Psoas muscle (tissue), 8 donors: ENCODE data around the gene PBX2. TPM values are rescaled to one million over a fixed set of nuclear protein-coding genes. Genes with fewer than 3 reads are reported as not detected.

Experiments
- ATAC-seq, 4 donors: fragments of 200-7000 bp; cut with Tn5 transposase; one replicate each; pipeline ENCODE4 v1.9.1; 2020; ENCODE audit warnings: moderate library complexity in 3 of 4, mild to moderate bottlenecking in 2 of 4
- DNase-seq, 2 donors: peaks; one replicate each; pipeline ENCODE4 v3.0.0-alpha.2; 2020
- H3K27ac ChIP-seq: fragments of 200-600 bp; one replicate; pipeline ENCODE4 v1.8.0; 2022
- H3K27me3 ChIP-seq, 3 donors: fragments of 200-600 bp in 1 of 3; one replicate each; pipeline versions ENCODE4 v1.6.1 to v1.8.0; 2013 to 2022; ENCODE audit warnings: low read length in 2 of 3, mild to moderate bottlenecking in 2 of 3, moderate library complexity in 1 of 3; ENCODE audit not compliant: insufficient read depth in 3 of 3
- H3K36me3 ChIP-seq, 2 donors: fragments of 200-600 bp in 1 of 2; one replicate each; pipeline versions ENCODE4 v1.6.1 to v1.8.0; 2013 to 2022; ENCODE audit warnings: low read depth in 1 of 2, mild to moderate bottlenecking in 1 of 2, moderate library complexity in 1 of 2; ENCODE audit not compliant: insufficient read depth in 1 of 2
- H3K4me1 ChIP-seq: fragments of 200-600 bp; one replicate; pipeline ENCODE4 v1.8.0; 2022
- H3K4me3 ChIP-seq: fragments of 200-600 bp; one replicate; pipeline ENCODE4 v1.8.0; 2022; ENCODE audit warnings: mild to moderate bottlenecking
- H3K9me3 ChIP-seq: fragments of 200-600 bp; one replicate; pipeline ENCODE4 v1.8.0; 2022
- WGBS, 3 donors: extraction: QIAGEN DNeasy Blood & Tissue Kit; methylation state at CpG; one replicate each; pipeline versions ENCODE4 v1.1.6 to v1.1.7; 2013; 5-methylcytosine and 5-hydroxymethylcytosine counted together
- intact Hi-C, 2 donors: fragments of 100-400 bp; cut with DNase I; formaldehyde crosslinking; loops; one replicate each; pipeline versions ENCODE4 v1.11.0 to v1.14.2; 2022
- polyA plus RNA-seq, 3 donors: library from polyadenylated mRNA; stranded (reverse); fragments of 200-250 nt; gene quantifications; one replicate each; pipeline ENCODE4 v1.2.3, GENCODE V29; 2013
- total RNA-seq, 4 donors: library from RNA; stranded (reverse); fragmentation: NEBNext Ultra II Directional in 2 of 4; extraction: Animal tissue kit (Norgen Biotek cat#: 25700) in 2 of 4; gene quantifications; one replicate each; pipeline versions ENCODE4 v1.2.1 to v1.2.4, GENCODE V29; 2021 to 2023
- TF ChIP-seq, protein P1 (sequence below): fragments of 200-600 bp; IDR thresholded peaks from one replicate; pipeline ENCODE4 v1.8.0; 2022; ENCODE audit warnings: antibody characterized with exemption
- donor health status: healthy with polysubstance abuse.
- donor health status: DM: no; HTN: no; CAD: no; lungs with moderate emphysema.
- donor health status: Bipolar disorder and iron deficiency.
- donor health status: healthy.
- donor health status: DM: yes; HTN: yes; CAD: no.
- donor health status: DM: no; HTN: no; CAD: no.
- donor health status: DM: no; HTN: no; CAD: no.
- donor health status: DM: yes; HTN: yes; CAD: no.

PBX2 gene
- total and polyA plus RNA-seq, 7 donors: 20.4 to 46.7 (median 36.1) TPM

DNA sequence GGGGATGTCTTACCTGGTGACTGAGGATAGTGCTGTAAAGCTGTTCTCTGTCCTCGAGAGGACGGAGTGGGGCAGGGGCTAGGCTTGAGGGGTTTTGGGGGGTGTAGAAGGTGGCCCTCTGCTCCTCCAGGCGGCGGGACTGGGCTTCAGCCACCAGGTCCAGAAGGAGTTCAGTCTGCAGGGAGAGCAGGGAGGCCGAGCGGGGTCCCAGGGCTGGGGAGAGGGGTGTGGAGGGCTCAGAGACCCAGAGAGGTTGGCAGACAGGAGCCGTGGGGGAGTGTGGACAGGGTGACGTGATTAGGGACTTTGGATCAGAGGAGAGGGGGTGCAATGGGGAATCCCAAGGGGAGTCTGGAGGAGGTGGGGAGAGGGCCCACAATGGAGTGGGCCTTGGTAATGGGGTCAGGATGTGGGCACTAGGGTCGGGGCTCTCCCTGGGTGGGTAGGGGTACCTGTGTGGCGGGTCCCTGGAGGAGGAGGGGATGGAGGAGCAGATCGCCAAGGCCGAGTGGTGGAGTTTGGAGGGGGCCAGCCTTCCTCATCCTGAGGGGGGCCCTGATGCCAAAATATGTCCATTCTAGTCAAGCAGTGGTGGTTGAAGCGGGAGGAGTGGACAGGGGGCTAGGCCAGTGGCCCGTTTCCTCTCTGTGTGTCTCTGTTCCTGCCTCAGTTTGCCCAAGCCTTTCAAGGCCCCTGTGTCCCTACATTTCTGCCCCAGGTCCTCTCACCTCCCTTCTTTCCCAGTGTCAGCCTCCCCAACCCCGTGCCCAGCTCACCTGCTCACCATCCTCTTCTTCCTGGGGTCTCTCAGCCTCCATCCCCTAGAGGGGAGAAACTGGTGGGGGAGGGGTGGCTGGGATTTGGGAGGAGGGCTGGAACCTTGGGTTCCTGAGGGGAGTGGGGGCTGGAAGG lies 1.9 kb upstream of the PBX2 start:
- intact Hi-C loops: loop anchor here in 1 of 2 donors (1.0 to 10.0 kb wide), 2 partner anchors 74 to 1003 kb away; partner anchors contain the start of gene COL11A2
- H3K4me1 ChIP-seq: peaks cover 24% of the 10 kb centered on the region

DNA sequence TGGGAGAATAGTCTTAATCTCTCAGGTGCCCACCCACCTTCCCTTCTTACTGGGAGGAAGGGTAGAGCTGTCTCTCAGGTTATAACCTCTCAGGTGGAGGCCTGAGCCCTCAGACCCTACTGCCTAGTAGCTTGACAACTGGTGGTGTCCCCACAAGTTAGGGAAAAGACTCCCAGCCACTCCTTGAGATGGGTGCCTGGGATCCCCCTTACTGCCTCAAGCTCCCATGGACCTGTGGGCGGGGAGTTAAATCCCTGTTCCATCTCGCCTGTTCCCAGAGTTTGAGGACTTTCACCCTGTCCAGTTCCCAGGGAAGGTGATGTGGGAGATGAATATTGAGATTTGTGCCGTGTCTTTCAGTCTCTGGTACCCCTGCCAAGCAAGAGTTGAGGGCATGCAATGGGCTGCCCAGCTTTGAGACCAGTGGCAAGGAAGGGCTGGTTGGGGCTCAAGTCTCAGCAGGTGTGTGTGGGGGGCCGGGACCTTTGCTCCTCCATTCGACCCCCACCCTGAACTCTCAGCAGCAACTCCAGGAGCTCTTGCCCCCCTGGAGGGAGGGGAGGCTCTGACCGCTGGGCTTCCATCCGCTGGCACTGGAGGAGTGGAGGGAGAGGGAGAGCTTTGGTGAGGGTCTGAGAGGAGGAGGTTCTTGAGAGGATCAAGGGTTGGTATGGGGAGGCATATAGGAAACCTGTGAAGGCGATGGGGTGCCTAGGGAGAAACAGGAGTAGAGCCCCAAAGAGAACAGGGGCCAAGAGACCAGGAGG lies 1.1 kb upstream of the PBX2 start:
- ATAC-seq: no peak
- intact Hi-C loops: loop anchor here in 1 of 2 donors (1.0 to 10.0 kb wide), 2 partner anchors 73 to 1004 kb away; partner anchors contain the start of gene COL11A2
- H3K4me1 ChIP-seq: peaks cover 18% of the 10 kb centered on the region
- no peaks in the 10 kb centered on the region for H3K9me3 ChIP-seq
- 79 to 83% (median 81%) methylated on average over 8 of the region's 8 CpGs for whole genome bisulfite sequencing, 3 donors
- TF ChIP-seq, protein P1, sequence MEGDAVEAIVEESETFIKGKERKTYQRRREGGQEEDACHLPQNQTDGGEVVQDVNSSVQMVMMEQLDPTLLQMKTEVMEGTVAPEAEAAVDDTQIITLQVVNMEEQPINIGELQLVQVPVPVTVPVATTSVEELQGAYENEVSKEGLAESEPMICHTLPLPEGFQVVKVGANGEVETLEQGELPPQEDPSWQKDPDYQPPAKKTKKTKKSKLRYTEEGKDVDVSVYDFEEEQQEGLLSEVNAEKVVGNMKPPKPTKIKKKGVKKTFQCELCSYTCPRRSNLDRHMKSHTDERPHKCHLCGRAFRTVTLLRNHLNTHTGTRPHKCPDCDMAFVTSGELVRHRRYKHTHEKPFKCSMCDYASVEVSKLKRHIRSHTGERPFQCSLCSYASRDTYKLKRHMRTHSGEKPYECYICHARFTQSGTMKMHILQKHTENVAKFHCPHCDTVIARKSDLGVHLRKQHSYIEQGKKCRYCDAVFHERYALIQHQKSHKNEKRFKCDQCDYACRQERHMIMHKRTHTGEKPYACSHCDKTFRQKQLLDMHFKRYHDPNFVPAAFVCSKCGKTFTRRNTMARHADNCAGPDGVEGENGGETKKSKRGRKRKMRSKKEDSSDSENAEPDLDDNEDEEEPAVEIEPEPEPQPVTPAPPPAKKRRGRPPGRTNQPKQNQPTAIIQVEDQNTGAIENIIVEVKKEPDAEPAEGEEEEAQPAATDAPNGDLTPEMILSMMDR: no peak
- peak overlapping the region; percentile 77 for H3K4me3 ChIP-seq
- H3K36me3 ChIP-seq: peaks cover 0 to 19% of the 10 kb centered on the region in 2 donors
- peak overlapping the region; percentile 91 for H3K27ac ChIP-seq
- DNase-seq: no peak
- no peaks in the 10 kb centered on the region for H3K27me3 ChIP-seq

More for the DNA sequence above, 1.9 kb upstream of the PBX2 start:
- Histone ChIP-seq H3K4me3 (peak overlapping the region; percentile 77), H3K36me3 (peaks cover 0 to 11% of the 10 kb centered on the region in 2 donors), H3K9me3 (no peaks in the 10 kb centered on the region), H3K27ac (peak overlapping the region; percentile 48), H3K27me3 (no peaks in the 10 kb centered on the region)
- TF ChIP-seq, protein P1: no peak
- DNase-seq (no peak), ATAC-seq (no peak)
- WGBS, 3 donors: 76 to 84% (median 79%) methylated on average over 14 to 15 of the region's 15 CpGs

DNA sequence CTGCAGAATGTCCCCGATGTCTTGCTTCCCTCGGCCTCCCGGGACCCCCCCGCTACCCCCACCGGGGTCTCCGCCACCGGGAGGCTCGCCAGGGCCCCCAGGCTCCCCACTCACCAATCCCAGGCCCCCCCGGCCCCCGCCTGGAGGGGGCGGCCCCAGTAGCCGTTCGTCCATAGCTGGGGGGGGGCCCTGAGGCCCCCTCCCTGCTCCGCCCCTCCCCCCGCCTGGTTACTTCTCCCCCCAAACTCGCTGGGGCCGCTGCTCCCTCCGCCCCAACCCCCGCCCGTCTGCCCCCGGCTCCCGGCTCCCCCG lies 304 bp downstream of the PBX2 start:
- H3K36me3 ChIP-seq: peaks cover 0 to 21% of the 10 kb centered on the region in 2 donors
- H3K4me1 ChIP-seq: peaks cover 19% of the 10 kb centered on the region
- WGBS, 3 donors: 0 to 13% (median 11%) methylated on average over 12 to 23 of the region's 23 CpGs
- ATAC-seq: peak; percentile 1 to 8 (median 4)
- intact Hi-C loops: loop anchor here in 1 of 2 donors (10.0 kb wide), 1 partner anchor 1005 kb away; the partner anchor contains the start of gene COL11A2
- TF ChIP-seq, protein P1: no peak
- H3K4me3 ChIP-seq: peak overlapping the region; percentile 77
- peak overlapping the region; percentile 91 for H3K27ac ChIP-seq
- no peaks in the 10 kb centered on the region for H3K9me3 ChIP-seq
- H3K27me3 ChIP-seq: no peaks in the 10 kb centered on the region
- peak in 1 of 2 donors; percentile 52 for DNase-seq

DNA sequence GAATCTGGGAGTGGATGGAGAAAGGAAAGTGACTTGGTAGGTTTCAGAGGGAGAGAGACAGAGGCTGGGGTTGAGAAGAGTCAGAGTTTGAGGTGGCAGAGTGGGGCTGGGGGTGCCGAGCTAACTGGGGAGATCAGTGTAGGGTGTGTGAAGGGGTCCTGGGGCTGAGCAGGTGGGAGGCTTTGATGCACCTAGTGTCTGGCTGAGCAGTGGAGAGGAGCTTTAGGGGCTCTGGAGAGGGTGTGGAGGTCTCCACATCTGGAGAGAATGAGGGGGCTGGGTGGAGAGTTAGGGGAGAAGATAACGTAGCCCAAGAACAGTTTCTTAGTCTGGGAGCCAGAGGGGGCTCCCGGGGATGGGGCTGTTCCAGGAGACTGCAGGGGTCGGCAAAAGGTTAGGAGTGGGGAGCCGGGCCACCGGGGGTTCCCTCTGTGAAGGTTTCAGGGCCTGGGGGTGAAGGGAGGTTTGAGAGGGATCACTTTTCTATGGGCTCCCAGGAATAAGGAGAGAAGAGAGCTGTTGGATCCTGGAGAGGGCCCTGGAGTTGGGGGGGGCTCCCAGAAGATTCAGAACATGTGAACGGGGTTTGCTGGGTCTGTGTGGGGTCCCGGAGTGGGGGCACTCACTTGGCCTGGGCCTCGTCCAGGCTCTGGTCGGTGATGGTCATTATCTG lies 797 bp downstream of the PBX2 start:
- TF ChIP-seq, protein P1: no peak
- Histone ChIP-seq H3K36me3 (peaks cover 0 to 21% of the 10 kb centered on the region in 2 donors), H3K27me3 (no peaks in the 10 kb centered on the region), H3K9me3 (no peaks in the 10 kb centered on the region), H3K4me3 (peak overlapping the region; percentile 77), H3K27ac (peak overlapping the region; percentile 91), H3K4me1 (peaks cover 18% of the 10 kb centered on the region)
- DNase-seq (no peak), ATAC-seq (peak in 1 of 4 donors; percentile 0)
- intact Hi-C loops: no loop called here
- 1 to 7% (median 5%) methylated on average over 9 to 10 of the region's 10 CpGs for WGBS, 3 donors
